Hindlimb muscle (tissue), 1 donor: ENCODE results near the gene HEMK1. TPM values are rescaled to one million over a fixed set of nuclear protein-coding genes. Genes with fewer than 3 reads are reported as not detected.

ENCODE experiments used
- DNase-seq: peaks from one replicate; pipeline ENCODE4 v3.0.0-alpha.2; 2013
- polyA plus RNA-seq: library from polyadenylated mRNA; unstranded; fragments of 120-200 nt; gene quantifications from one replicate; pipeline ENCODE4 v1.2.1, GENCODE V29; 2013; ENCODE audit not compliant: insufficient read length

Gene HEMK1
- polyA plus RNA-seq, 1 donor, result 21.7 TPM

DNA sequence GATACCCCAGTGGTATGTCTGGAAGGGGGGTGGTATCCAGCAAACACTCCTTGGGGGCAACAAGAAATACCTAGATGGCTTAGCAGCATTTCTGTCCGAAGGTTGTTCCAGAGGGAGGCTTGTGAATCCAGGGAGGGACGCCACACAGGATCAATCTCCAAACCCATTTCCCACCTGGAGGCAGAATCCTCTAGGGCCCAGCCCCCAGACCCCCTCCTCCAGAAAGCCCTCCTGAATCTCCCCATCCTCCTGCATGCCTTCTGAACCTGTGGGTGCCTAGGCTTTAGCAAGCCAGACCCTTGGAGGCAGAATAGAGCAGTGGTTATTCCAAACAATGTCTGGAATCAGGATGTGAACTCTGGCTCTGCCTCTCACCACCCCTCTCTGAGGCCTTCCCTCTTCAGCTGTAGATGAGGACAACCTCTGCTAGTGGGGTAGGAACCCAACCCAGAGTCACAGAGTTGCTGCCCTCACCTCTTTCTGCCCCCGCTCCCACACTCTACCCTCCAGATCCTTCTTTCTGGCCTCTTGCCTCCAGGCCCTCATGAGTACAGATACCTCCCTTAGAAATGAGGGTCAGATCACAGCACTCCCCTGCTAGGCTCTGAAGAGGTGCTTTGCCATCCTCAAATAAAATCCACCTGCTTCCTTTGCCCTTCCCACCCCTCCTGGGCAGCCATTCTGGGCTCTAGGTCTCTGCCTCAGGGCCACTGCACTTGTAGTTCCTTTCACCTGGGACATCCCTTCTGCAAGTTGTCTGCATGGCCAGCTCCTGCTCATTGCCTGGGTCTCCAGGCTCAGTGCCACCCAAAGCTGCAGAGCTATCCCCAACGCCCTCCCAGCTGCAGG lies 34.2 kb downstream of the HEMK1 start:
- DNase-seq, result no peak

DNA sequence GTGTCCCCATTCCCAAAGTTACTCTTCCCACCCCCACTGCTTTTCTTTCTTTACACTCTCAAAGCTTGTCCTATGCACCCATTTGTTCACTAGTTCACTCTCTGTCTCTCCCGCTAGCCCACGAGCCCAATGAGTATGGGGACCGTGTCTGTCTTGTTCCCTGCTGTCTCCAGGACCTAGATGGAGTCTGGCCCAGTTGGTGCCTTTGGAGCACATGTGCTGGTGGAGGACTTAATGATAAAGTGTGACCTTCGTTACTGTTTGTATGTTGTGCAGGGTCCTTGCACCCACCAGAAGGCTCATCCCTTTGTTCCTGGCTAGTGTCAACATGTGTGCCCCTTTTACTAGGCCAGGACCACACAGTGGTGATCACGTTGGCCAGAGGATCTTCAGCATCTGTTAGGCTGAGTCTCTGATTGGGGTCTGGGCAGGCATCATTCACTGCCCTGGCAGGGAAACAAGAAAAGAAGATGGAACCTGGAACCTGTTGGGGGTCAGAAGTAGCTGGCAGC lies 34.8 kb downstream of the HEMK1 start:
- DNase-seq, result no peak

DNA sequence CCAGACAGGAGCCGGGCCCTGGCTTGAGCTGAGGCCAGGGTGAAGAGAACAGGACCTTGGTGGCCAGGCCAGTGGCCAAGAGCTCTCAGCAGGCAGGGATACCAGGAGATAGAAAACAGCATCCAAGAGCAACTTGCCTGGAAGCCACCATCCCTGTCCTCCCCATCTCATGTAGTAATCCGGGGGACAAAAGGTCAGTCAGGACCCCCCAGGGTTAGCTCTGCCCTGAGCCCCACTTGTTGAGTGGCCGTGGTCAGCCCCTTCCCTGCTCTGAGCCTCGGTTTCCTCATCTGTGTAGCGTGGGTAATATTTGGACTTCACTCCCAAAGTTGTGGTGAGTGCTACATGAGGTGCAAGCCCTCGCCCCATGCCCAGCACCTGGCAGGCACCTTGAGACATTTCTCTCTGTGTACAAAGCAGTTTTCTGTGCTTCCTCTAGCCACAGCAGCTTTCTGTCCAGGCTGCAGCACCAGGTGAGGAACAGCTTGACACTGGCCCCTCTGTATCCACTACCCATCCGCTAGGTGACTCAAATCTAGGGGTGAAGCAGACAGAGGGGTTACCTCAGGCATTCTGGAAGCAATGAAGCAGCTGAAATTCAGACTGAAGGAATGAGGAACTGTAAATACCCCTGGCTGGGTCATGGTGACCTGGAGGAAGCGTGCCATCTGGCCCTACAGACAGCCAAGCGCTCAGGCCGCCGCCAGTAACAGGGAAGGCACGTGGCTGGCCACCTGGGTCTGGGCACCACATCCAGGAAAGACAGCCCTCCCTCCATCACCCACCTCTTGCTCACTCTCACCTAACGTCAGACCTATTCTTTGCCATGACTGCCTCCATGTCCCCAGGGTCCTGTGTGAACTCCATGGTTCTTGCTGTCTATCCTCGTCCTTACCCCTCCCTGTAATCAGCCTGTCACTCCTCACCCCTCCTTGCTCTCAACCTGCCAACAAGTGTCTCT lies 35.6 kb downstream of the HEMK1 start:
- DNase-seq, result no peak

DNA sequence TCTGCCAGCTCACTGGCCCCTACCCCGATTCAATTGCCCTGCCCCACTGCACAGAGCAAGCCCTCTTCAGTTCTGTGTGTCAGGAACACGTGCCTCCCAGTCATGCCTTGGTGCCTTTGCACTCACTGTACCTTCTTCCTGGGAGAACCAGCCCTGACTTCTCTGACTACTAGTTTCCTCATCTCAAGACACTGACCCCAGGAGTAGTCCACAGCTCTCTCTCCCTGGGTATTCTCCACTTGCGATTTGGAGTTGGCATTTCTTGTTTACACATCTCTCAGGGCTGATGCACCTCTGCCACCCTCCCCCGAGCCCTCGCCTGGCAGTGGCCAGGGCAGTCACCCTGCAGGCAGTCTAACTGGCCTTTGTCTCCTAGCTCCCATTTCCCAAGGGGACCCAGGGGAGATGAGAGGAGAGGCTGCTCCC lies 36.6 kb downstream of the HEMK1 start:
- no peak for DNase-seq

DNA sequence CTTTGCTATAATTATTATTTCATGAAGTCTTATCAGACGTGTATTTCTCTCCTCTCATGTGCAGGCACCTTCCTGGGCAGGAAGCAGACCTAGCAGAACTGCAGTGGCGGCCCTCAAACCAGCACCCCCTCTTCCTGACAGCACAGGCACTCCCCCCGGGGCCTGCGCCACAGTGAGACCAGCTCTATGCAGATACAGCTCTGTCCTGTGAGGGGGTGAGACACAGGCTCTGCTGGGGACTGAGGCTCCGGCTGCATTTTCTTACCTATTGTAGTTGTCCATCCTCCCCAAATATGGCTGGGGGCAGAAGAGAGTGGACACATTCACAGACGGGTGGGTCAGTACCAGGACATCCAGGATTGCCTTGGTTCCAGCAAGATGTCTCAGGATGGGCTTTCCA lies 37.3 kb downstream of the HEMK1 start:
- DNase-seq, result no peak

DNA sequence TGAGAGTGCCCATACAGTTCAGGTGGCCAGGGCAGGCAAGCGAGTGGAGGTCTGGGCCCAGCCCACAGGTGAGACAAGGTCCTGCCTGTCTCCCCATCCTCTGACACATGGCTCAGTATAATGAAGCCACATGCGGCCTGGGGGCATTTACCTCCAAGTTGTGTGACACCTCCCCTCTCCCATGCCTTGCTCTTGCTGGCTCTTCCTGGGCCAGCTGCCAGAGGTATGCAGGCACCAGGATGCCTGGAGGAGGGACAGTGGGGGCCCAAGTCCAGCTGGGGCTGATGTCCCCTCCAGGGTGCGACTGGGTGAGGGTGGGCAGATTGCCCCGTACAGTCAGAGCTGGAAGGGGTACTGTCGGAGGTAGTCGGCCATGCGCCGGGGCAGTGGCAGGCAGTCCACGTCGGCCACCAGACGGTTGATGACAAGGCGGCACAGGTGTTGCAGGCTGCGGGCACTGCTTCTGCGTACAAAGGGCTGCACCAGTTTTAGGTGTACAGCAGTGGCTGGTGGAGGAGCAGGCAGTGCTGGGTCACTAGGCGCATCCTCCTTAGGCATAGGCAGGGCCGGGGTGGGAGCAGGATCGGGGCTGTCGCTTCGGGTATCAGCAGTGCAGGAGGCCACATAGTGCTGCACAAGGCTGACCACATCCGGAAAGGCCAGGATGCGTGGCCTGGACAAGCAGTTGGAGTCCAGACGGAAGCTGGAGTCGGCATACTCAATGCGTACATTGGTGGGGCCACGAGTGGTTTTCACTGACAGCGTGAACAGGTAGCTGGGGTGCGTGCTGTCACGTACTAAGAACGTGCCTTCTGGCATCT lies 38.2 kb downstream of the HEMK1 start:
- DNase-seq, result no peak

DNA sequence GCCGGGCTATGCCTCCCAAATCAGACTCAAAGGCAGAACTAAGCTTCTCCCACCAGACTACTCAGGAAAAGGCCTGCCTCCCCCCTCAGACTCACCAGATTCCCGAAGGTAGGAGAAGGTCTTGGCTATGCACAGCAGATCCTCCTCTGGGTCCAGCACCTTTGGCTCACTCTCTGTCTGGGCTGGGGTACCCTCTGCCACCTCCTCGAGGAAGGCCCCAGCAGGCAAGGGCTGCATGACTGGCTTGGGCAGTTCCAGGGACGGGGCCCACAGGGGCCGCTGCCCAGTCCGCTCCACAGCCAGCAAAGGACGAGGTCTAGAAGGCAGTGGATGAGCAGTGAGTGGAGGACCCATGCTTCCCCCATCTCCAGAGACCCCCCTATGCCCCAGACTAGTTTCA lies 39.0 kb downstream of the HEMK1 start:
- no peak for DNase-seq

DNA sequence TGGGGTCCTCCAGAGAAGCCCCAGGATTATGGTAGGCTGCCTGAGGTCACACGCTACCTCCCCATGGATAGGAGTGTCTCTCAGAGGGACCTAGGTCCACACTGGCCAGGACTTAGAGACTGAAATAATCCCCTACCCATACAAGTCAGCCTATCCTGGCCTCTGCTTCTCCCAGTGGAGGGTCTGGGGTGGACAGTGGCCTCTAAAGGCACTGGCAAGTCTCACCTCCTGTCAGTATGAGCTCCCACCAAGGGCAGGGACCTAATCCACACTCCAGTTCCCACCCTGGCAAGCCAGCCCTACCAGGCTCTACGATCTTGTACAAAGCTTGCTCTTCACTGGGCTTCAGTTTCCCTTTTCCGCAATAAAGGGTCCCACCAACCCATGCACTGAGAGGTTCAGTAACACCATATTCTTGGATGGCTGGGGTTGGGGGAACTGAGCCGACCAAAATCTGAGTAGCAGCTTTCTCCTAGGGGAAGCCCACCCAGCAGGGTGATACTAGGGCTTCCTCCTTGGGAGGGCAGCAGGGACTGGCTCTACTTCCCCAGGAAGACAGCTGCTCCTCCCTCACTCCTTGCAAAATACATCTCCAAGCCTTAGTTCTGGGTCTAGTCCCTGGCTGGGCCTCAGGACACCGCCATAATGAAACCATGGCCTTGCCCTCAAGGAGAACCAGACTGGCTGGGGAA lies 39.9 kb downstream of the HEMK1 start:
- no peak for DNase-seq

DNA sequence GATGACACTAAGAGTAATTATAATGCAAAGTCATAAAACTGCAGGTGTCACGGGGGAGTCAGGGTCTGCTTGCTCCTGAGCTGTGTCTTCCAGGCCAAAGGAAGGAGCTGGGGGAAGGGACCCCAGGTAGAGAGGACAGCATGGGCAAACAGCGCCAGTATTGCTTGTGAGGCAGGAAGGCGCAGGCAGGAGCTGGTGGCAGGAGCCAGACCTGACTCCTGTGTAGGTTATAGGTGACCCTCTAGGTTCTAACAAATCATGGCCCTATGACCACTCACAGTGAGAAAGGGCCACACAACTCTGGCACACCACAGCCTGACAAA lies 40.4 kb downstream of the HEMK1 start:
- no peak for DNase-seq

DNA sequence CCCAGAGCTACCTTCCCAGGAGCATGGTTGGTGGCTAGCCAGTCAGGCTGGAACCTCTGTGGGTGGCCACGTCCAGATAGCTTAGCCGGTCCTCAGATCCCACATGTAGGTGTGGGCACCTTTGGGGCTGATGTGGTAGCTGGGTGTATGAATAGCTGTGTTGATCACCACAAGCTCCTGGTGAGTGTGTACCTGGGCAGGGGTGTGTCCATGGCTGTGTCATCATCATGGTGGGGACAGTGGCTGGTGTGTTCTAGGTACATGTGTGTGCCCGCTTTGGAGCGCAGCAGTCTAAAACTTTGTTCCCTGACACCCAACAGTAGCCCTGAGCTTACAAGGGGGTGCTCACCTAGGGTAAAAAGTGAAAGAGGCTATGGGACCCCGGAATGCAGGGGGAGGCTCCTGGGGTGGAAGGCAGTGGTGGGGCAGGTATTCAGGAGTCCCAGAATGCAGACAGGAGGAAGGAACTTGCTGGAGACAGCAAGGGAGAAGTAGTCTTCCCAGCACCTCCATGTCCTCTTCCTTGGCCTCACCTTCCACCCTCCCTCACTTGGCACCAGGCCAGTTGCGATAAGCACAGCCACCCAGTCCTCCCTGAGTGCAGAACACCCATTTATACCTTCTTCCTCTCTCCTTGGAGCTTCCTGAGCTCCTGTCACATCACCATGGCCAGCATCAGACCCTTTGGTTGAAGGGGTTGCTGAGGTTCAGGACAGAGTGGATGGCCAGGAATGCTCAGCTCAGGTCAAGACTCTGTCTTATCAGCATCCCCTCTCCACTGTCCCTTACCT lies 41.1 kb downstream of the HEMK1 start:
- DNase-seq, result no peak

DNA sequence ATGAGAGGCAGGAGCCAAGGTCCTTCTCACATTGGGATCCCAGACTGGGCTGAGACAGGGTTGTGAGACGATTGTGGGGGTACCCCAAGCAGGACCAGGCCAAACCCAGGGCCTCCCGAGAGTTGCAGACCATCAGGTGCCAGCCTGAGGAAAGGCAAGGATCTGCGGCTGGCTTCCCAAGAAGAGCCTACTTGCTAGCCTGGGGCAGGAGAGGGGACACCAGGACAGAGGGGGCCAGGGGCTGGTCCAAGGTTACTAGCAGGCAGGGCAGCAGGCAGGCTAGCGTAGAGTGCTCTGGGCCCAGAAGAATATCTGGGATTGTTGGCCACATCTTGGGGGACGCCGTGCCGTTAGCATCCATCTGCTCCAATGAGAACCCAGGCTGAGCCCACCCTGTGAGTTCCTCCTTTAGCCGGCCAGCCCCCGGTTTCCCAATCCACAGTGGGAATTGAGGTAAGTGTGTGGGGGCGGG lies 41.7 kb downstream of the HEMK1 start:
- DNase-seq, result no peak

DNA sequence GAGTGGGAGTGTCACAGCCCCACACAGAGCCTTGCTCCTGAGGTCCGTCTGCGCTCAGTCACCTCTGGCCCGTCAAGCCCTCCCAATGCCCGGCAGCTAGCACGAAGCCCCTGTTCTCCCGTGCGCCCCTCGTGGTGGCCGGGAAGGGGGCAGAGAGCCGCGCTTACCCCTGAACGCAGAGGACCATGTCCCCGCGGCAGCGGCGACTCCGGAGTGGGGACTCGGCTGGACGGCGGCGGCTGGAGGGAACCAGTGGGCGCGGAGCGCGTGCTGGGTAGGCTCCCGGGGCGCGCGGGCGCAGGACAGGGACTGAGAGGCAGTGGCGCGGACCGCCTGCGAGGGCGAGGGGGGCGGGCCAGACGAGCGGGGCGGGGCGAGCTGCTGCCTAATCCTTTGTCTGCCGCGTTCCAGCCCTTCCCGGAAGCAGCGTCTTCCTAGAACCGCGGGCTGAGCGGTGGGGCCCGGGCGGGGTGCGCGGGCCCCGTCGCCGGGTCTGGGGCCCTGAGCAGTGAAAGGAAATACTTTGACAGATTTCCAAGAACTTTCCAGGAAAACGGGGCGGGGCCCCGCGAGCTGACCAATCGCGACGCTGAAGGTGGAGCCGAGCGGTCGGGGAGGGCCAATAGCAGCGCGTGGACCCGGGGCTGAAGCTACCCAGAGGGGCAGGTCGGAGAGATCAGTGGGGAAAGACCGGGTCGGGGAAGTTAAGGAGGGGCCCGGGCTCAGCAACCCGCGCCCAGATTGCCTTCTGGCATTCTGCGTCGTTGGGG lies 42.3 kb downstream of the HEMK1 start, which contains the start of gene CISH:
Gene CISH, minus strand, starts transcription at position 311 of the 770 bp plus-strand sequence. Its CDS starts 124 bp downstream, at position 187.
- peak; percentile 98 for DNase-seq

DNA sequence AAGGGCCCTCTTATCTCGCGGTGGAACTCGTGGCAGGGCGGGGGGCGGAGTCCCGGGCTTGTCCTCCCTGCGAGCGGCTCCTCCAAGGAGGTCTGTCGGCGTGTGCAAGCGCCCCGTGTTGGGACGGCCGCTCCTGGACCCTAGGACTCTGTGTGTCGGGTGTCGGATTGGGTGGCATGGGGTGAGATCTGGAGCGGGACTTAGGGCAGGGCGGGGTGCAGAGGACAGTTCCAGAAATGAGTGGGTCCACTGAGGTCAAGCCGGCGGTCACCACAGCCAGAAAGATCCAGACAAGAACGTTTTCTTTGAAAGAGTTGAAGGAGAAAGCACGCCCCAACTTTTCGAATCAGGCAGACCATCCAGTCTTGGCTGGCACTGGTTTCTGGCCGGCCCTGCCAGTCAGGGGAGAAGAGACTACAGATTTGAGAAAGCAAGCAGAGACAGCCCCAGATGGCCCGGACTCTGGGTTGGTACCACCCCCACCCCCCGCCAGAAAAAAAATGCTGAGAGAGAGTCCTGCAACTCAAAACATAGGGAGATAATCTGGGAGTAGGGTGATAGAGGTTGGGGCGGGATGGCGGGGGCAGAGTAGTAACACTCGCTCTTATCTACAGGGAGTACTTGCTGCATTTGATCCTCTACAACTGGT lies 43.0 kb downstream of the HEMK1 start:
- no peak for DNase-seq

DNA sequence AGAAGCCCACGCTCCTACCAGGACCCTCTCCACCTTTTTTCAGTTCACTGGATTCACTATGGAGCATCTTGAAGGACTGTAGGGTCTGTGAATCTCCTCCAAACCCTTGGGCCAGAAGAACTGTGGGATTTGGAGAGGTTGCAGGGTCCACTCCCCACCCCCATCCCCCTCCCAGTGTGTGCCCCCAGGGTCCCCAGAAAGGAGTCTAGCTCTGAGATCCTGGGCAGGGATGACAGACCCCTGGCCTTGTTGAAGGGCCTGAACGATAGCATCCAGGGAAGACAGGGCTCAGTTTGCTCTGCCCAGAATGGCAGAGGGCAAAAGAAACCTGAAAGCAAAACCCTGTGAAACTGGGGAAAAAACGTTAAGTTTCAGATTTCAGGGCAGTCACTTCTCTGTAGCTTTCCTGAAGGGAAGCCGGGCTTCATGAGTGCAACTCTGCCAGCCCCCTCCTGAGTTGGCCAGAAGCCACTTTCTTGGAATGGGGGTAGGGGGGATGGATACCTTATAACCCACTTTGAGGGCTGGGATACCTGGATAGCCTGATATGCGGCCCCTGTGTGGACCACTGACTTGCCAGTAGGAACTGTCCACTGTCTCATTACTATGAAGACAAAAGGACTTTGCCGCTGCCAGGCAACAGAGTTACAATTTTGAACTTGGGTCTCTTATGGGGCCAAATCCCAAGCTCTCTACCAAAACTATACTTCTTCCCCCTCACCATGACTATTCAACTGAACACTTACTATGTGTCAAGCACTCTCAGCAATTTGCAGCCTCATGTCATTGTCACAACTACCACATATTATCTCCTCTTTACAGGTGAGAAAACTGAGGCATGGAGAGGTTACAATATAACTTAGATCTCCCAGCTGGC lies 43.9 kb downstream of the HEMK1 start:
- no peak for DNase-seq

DNA sequence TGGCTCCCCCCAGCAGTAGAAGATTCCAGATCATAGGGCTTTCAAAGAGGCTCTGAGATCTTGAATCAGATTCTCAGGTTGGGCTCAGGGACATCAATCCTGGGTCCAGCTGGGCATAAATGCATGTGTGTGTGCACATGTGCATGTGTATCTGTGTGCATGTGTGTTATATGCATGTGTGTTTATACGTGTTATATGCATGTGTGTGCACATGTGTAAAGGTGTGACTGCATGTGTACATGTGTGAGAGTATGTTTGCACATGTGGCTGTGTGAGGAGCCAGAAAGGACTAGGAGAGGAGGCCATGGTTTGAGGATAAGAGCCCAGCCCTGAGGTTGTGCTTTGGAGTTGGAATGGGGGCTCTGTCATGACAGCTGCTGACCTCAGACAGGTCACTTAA lies 45.9 kb downstream of the HEMK1 start:
- no peak for DNase-seq

DNA sequence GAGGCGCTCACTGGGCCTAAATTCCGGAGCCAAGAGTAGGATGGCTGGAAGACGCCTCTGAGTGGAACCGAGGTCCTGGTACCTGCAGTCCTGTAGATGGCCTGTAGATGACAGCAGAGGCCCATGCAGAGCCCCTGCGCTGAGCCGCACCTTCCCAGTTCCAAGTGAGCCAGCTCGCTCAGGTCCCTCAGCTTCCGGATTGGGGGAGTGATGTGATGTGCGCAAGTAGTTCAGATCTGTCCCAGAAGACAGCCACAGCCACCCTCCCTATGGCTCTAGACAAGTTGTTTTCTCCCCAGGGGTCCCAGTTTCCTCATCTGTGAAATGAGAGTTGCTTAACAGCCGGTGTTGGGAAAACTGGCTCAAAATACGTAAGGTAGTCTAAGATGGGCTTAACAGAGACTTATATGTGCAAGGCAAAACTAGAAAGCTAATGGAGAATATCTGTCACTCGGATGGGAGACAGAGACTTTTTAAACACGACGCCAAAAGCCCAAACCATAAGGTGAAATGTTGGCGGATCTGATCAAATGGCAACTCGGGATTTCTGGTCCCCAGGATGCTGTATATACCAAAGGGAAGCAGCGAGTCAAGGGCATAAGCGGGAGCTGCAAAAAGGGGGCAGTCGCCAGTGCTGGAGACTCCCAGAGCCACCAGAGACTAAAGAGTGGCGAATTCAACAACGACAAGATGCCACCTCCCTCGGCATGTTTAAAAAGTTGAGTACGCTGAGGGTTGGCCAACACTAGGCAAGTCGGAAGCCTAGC lies 46.9 kb downstream of the HEMK1 start:
- DNase-seq, result peak; percentile 83

DNA sequence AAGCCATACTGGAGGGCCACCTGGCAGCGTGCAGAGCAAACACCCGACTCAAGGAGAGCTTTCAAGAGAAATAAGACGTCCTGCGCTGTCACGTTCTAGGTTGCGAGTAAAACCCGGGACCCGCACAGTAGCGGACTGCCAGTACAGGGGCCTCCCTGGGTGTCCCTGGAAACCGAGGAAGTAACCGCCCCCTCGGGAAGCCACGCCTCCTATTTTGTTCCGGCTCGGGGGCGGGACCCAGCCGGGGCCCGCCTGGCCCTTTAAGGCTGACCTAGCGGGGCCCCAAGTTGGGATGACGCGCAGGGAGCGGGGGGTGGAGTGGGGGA lies 47.4 kb downstream of the HEMK1 start:
- DNase-seq, result peak; percentile 89
